ENCODE measurements around the gene XRCC1.

Gene XRCC1

DNA sequence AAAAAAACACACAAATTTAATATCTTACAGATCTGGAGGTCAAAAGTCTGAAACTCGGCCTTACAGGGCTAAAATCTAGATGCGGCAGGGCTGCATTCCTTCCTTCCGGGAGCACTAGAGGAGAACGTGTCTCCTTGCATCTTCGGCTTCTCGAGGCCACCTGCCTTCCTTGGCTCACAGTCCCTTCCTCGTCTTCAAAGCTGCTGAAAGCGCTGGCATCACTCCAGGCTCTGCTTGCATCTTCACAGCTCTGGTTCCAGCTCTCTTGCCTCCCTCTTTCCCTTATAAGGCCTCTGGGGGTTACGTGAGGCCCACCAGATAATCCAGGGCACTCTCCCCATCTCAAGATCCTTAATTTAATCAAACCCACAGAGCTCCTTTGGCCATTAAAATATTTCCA is 10.5 kb downstream of the XRCC1 start:
- Histone ChIP-seq H3K36me3 (peaks cover 9% of the 10 kb centered on the region), H3K4me3 (ENCODE audit: low read depth in 1 of 2, low read length in 1 of 2) (no peak overlapping the region), H3K27ac (no peak overlapping the region), H3K27me3 (no peaks in the 10 kb centered on the region), H3K9me3 (no peaks in the 10 kb centered on the region), H3K4me1 (ENCODE audit: control insufficient read depth in 1 of 2, insufficient read depth in 1 of 2, low read depth in 1 of 2, low read length in 1 of 2) (peaks cover 20 to 27% of the 10 kb centered on the region in 2 experiments)
- TF ChIP-seq, protein P1, sequence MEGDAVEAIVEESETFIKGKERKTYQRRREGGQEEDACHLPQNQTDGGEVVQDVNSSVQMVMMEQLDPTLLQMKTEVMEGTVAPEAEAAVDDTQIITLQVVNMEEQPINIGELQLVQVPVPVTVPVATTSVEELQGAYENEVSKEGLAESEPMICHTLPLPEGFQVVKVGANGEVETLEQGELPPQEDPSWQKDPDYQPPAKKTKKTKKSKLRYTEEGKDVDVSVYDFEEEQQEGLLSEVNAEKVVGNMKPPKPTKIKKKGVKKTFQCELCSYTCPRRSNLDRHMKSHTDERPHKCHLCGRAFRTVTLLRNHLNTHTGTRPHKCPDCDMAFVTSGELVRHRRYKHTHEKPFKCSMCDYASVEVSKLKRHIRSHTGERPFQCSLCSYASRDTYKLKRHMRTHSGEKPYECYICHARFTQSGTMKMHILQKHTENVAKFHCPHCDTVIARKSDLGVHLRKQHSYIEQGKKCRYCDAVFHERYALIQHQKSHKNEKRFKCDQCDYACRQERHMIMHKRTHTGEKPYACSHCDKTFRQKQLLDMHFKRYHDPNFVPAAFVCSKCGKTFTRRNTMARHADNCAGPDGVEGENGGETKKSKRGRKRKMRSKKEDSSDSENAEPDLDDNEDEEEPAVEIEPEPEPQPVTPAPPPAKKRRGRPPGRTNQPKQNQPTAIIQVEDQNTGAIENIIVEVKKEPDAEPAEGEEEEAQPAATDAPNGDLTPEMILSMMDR (IDR thresholded peaks at IDR 0.05), result no peak

DNA sequence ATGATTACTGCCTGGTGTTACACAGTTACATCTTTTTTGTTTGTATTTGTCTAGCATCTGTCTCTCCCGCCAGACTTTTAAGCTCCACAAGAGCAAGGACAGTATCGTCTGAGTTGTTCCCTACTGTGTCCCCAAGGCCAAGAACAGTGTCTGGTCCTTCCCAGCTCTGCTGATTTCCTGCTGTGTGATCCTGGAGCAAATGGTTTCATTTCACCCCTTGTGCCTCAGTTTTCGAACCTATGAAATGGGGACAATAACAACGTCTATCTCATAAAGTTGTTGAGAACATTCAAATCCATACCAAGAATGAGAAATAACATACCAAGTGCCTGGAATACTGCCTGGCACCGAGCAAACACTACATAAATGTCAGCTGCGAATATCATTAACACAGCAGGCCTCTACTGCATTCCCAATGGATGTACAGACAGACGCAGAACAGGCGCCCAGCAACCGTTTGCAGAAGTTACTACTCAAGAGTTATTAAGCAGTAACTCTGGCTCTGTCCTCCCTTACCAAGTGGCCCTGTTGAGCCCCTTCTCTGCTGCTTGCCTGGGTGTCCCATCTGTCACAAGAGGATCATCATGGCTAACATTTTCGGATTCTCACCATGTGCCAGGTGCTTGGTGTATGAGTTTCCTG is 11.4 kb downstream of the XRCC1 start:
- Histone ChIP-seq H3K9me3 (no peaks in the 10 kb centered on the region), H3K27me3 (no peaks in the 10 kb centered on the region), H3K4me1 (ENCODE audit: control insufficient read depth in 1 of 2, insufficient read depth in 1 of 2, low read depth in 1 of 2, low read length in 1 of 2) (peaks cover 20 to 27% of the 10 kb centered on the region in 2 experiments), H3K36me3 (peaks cover 9% of the 10 kb centered on the region), H3K4me3 (ENCODE audit: low read depth in 1 of 2, low read length in 1 of 2) (no peak overlapping the region), H3K27ac (peak overlapping the region; percentile 94)
- TF ChIP-seq, protein P1 (IDR thresholded peaks at IDR 0.05), result no peak

DNA sequence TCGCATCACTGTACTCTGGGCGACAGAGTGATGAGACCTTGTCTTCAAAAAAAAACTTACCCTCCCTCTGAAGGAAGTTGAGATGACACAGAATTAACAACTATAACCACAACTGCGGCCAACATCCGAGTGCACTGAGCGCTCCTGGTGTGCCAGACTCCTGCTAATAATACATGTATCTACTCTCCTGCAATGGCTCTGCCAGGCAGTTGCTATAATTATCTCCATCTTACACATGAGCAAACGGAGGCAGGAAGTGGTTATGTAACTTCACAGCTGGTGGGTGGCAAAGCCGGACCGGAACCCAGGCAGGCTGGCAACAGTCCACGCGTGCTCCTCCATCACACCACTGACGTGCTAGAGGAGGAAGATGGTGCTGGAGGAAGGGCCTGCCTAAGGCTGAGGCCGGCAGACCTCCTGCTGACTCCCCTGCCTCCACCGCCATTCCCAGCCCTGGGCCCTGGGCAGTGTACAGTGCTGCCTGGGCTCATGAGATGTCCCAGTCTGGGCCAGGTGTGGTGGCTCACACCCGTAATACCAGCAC is 12.6 kb downstream of the XRCC1 start:
- Histone ChIP-seq H3K4me3 (ENCODE audit: low read depth in 1 of 2, low read length in 1 of 2) (peak overlapping the region; percentile 21 to 44), H3K27ac (peak overlapping the region; percentile 94), H3K36me3 (peaks cover 17% of the 10 kb centered on the region)

DNA sequence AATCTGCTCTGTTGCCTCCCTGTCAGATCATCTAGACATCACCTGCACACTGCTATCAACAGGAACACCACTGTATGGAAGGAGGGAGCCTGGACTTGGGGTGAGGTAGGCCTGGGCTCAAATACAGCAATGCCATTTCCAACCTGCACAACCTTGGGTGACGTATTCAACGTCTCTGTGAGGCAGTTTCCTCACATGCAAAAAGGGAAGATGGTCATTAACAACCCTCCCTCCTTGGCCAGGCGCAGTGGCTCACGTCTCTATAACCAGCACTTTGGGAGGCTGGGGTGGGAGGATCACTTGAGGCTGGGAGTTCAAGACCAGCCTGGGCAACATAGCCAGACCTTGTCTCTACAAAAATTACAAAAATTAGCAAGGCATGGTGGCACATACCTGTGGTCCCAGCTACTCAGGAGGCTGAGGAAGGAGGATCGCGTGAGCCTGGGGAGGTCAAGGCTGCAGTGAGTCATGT is 13.1 kb downstream of the XRCC1 start:
- TF ChIP-seq, protein P1 (IDR thresholded peaks at IDR 0.05), result peak; percentile 43
- H3K4me1 ChIP-seq (ENCODE audit: control insufficient read depth in 1 of 2, insufficient read depth in 1 of 2, low read depth in 1 of 2, low read length in 1 of 2), result peaks cover 20 to 27% of the 10 kb centered on the region in 2 experiments
- H3K36me3 ChIP-seq, result peaks cover 17% of the 10 kb centered on the region
- peak overlapping the region; percentile 21 to 44 for H3K4me3 ChIP-seq (ENCODE audit: low read depth in 1 of 2, low read length in 1 of 2)
- H3K9me3 ChIP-seq, result no peaks in the 10 kb centered on the region
- H3K27ac ChIP-seq, result peak overlapping the region; percentile 94
- H3K27me3 ChIP-seq, result no peaks in the 10 kb centered on the region

More for the DNA sequence above, 12.6 kb downstream of the XRCC1 start:
- H3K4me1 ChIP-seq (ENCODE audit: control insufficient read depth in 1 of 2, insufficient read depth in 1 of 2, low read depth in 1 of 2, low read length in 1 of 2), result peaks cover 20 to 27% of the 10 kb centered on the region in 2 experiments
- TF ChIP-seq, protein P1 (IDR thresholded peaks at IDR 0.05), result no peak
- H3K27me3 ChIP-seq, result no peaks in the 10 kb centered on the region
- no peaks in the 10 kb centered on the region for H3K9me3 ChIP-seq

DNA sequence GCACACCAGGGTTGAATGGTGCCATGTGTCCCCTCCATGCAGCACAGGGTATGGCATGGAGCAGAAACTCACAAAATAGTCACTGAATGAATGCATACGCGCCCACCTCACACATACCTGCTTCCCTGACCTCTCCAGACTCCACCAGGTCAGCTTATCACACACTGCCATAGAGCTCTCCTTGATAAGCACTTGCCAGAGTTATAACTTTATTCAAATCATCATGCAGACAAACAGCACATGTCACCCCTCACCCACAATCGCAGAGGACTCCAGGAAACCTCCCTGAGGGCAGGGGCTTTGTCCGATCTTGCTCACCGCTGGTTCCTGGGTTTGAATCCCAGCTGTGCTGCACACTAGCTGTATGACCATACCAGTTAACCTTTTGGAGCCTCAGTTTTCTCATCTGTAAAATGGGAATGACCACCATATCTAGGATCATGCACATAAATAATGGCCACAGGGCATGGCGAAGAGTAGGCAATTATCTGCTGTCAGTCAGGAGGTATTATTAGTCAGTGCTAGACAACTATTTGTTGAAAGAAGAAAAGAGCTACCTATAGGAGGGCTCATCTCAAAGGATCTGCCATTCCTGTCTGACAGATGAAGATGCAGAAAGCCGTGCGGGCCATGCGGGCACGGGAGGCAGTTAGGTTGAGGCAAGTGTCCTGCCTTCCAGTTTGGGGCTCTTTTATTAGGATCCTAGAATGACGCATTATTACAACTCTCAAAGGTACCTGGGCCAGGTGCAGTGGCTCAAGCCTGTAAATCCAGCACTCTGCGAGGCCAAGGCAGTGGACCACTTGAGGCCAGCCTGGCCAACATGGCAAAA is 14.0 kb downstream of the XRCC1 start:
- TF ChIP-seq, protein P1 (IDR thresholded peaks at IDR 0.05), result no peak
- H3K27ac ChIP-seq, result peak overlapping the region; percentile 94
- peaks cover 20 to 27% of the 10 kb centered on the region in 2 experiments for H3K4me1 ChIP-seq (ENCODE audit: control insufficient read depth in 1 of 2, insufficient read depth in 1 of 2, low read depth in 1 of 2, low read length in 1 of 2)
- H3K9me3 ChIP-seq, result no peaks in the 10 kb centered on the region
- no peak overlapping the region for H3K4me3 ChIP-seq (ENCODE audit: low read depth in 1 of 2, low read length in 1 of 2)
- no peaks in the 10 kb centered on the region for H3K27me3 ChIP-seq
- peaks cover 22% of the 10 kb centered on the region for H3K36me3 ChIP-seq

All from neutrophil (primary cell).